ENCODE data around the gene DRC7.

DRC7 gene

GRCh38 chr16:57757883-57758282 is 63.3 kb downstream of the DRC7 start:
- H3K4me3 ChIP-seq (ENCODE audit: low read length) = no peak overlapping the region
- no peak for DNase-seq (ENCODE audit: low read depth)
- TF ChIP-seq CTCF (conservative IDR thresholded peaks at IDR 0.05; ENCODE audit: low read length) = no peak

- TF ChIP-seq CTCF (conservative IDR thresholded peaks at IDR 0.05; ENCODE audit: low read length) = no peak
- H3K4me3 ChIP-seq (ENCODE audit: low read length) = no peak overlapping the region
- no peak for DNase-seq (ENCODE audit: low read depth)
Measured at GRCh38 chr16:57758331-57759117, 63.9 kb downstream of the DRC7 start.

- no peak overlapping the region for H3K4me3 ChIP-seq (ENCODE audit: low read length)
- no peak for DNase-seq (ENCODE audit: low read depth)
- no peak for TF ChIP-seq CTCF (conservative IDR thresholded peaks at IDR 0.05; ENCODE audit: low read length)
Measured at GRCh38 chr16:57759131-57759530, 64.5 kb downstream of the DRC7 start.

- no peak for TF ChIP-seq CTCF (conservative IDR thresholded peaks at IDR 0.05; ENCODE audit: low read length)
- no peak for DNase-seq (ENCODE audit: low read depth)
- no peak overlapping the region for H3K4me3 ChIP-seq (ENCODE audit: low read length)
Measured at GRCh38 chr16:57759541-57760356, 65.1 kb downstream of the DRC7 start.

GRCh38 chr16:57760357-57761160 is 66.0 kb downstream of the DRC7 start:
- H3K4me3 ChIP-seq (ENCODE audit: low read length) = no peak overlapping the region
- DNase-seq (ENCODE audit: low read depth) = no peak
- TF ChIP-seq CTCF (conservative IDR thresholded peaks at IDR 0.05; ENCODE audit: low read length) = no peak

- DNase-seq (ENCODE audit: low read depth) = no peak
- no peak for TF ChIP-seq CTCF (conservative IDR thresholded peaks at IDR 0.05; ENCODE audit: low read length)
Measured at GRCh38 chr16:57761301-57761700, 66.7 kb downstream of the DRC7 start.

More at GRCh38 chr16:57761301-57761700, 66.7 kb downstream of the DRC7 start:
- no peak overlapping the region for H3K4me3 ChIP-seq (ENCODE audit: low read length)
